Tibial nerve (tissue), 3 donors: ENCODE results near the gene DCTN1.

ENCODE experiments used
- POLR2A ChIP-seq, 2 donors: fragments of 450-650 bp; IDR thresholded peaks; one replicate each; pipeline ENCODE4 v1.6.1; 2017; ENCODE audit warnings: antibody characterized with exemption in 2 of 2, mild to moderate bottlenecking in 2 of 2, moderate library complexity in 2 of 2
- TF ChIP-seq, protein P1 (sequence below), 5 experiments: fragments of 200-600 bp in 3 of 5; fragments of 450-650 bp in 2 of 5; sonication (generic) in 3 of 5; IDR thresholded peaks; one replicate each; pipeline ENCODE4 v1.5.1; 2016 to 2019; ENCODE audit warnings: antibody characterized with exemption in 5 of 5, mild to moderate bottlenecking in 3 of 5, moderate library complexity in 2 of 5

DNA sequence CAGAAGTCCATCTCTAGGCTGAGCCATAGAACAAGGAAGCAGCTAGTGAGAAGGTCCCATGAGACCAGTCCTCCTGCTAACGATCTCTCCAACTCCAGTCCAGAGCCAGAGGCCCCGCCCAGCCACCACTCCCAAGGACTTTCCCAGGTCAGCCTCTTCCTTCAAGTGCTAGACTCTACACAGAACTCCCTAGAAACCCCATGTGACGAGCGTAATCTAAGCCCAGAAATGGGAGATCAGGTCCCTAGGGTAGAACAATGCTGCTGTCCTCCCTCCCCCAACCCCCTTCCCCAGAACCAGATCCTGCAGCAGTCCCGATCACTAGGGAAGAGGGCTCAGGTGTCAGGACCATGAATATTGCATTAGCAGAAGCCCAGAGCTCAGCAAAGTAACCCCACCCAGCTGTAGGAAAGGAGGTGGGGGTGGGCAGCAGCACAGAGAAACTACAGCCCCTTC is 6.9 kb downstream of the DCTN1 start:
- no peak for TF ChIP-seq POLR2A (IDR thresholded peaks at IDR 0.05)
- TF ChIP-seq, protein P1, sequence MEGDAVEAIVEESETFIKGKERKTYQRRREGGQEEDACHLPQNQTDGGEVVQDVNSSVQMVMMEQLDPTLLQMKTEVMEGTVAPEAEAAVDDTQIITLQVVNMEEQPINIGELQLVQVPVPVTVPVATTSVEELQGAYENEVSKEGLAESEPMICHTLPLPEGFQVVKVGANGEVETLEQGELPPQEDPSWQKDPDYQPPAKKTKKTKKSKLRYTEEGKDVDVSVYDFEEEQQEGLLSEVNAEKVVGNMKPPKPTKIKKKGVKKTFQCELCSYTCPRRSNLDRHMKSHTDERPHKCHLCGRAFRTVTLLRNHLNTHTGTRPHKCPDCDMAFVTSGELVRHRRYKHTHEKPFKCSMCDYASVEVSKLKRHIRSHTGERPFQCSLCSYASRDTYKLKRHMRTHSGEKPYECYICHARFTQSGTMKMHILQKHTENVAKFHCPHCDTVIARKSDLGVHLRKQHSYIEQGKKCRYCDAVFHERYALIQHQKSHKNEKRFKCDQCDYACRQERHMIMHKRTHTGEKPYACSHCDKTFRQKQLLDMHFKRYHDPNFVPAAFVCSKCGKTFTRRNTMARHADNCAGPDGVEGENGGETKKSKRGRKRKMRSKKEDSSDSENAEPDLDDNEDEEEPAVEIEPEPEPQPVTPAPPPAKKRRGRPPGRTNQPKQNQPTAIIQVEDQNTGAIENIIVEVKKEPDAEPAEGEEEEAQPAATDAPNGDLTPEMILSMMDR (IDR thresholded peaks at IDR 0.05): no peak
